H1 (cell line): Measurements from ENCODE around the gene KIAA0040. TPM values are rescaled to one million over a fixed set of nuclear protein-coding genes. Genes with fewer than 3 reads are reported as not detected.

ENCODE experiments used
- CTCF ChIA-PET: fragments of 300-600 bp; sonication (Branson Sonifier 250); formaldehyde crosslinking; loops from one replicate; lab custom pipeline; 2021; ENCODE audit not compliant: partially characterized antibody; lab: Charles Lee
- POLR2A ChIA-PET: fragments of 300-600 bp; sonication (Branson Sonifier 250); formaldehyde crosslinking; loops from one replicate; lab custom pipeline; 2021; ENCODE audit warnings: inconsistent platforms; ENCODE audit not compliant: partially characterized antibody; lab: Charles Lee
- DNase-seq, 2 experiments: peaks; one replicate each; pipeline versions ENCODE4 v3.0.0 to v3.0.0-alpha.2; 2010 to 2022; ENCODE audit warnings: low spot score in 2 of 2, low read depth in 1 of 2, mixed read lengths in 1 of 2
- FAIRE-seq: peaks from 2 replicates; lab custom pipeline; 2011; peaks lifted over from hg19 to GRCh38; lab: Jason Lieb, UNC
- H2AFZ ChIP-seq: 2 replicates; pipeline ENCODE4 v1.8.1; 2012; ENCODE audit warnings: low read length, inconsistent platforms
- H2AK5ac ChIP-seq: 2 replicates; pipeline ENCODE4 v1.6.1; 2013; ENCODE audit warnings: low read depth, low read length
- H2BK120ac ChIP-seq: replicated peaks from 2 replicates; pipeline ENCODE3; 2013; ENCODE audit warnings: low read depth, low read length, inconsistent platforms
- H2BK12ac ChIP-seq: 2 replicates; pipeline ENCODE4 v1.6.1; 2013; ENCODE audit warnings: low read depth, low read length
- H2BK15ac ChIP-seq: 2 replicates; pipeline ENCODE4 v1.6.1; 2013; ENCODE audit warnings: low read length
- H2BK20ac ChIP-seq: 2 replicates; pipeline ENCODE4 v1.6.1; 2013; ENCODE audit warnings: low read length
- H2BK5ac ChIP-seq: 2 replicates; pipeline ENCODE4 v1.6.1; 2013; ENCODE audit warnings: low read depth, low read length
- H3K14ac ChIP-seq: 2 replicates; pipeline ENCODE4 v1.6.1; 2013; ENCODE audit warnings: inconsistent platforms; ENCODE audit not compliant: insufficient read length
- H3K18ac ChIP-seq: 2 replicates; pipeline ENCODE4 v1.6.1; 2013; ENCODE audit warnings: low read length; ENCODE audit errors: extremely low read depth
- H3K23ac ChIP-seq: 2 replicates; pipeline ENCODE4 v1.6.1; 2013; ENCODE audit warnings: inconsistent platforms; ENCODE audit not compliant: insufficient read length
- H3K23me2 ChIP-seq: 2 replicates; pipeline ENCODE4 v1.6.1; 2013; ENCODE audit warnings: low read depth, low read length
- H3K27ac ChIP-seq: 2 replicates; pipeline ENCODE4 v1.6.1; 2011; ENCODE audit warnings: low read depth, low read length, inconsistent platforms
- H3K27me3 ChIP-seq, 4 experiments: replicated peaks in 1 of 4; 1 replicate in 1 of 4; 2 replicates in 3 of 4; pipeline versions ENCODE4 v1.6.1 to v1.8.1; 2011 to 2013; ENCODE audit warnings: low read length in 3 of 4, mild to moderate bottlenecking in 3 of 4, inconsistent platforms in 2 of 4, mixed read lengths in 2 of 4, moderate library complexity in 1 of 4; ENCODE audit not compliant: control insufficient read depth in 3 of 4, insufficient read depth in 3 of 4; ENCODE audit errors: extremely low read depth in 1 of 4
- H3K36me3 ChIP-seq, 4 experiments: 2 replicates each; pipeline versions ENCODE4 v1.6.1 to v1.8.1; 2011 to 2013; ENCODE audit warnings: mild to moderate bottlenecking in 4 of 4, low read length in 3 of 4, moderate library complexity in 2 of 4, control low read depth in 1 of 4, inconsistent platforms in 1 of 4; ENCODE audit not compliant: insufficient read depth in 4 of 4, control insufficient read depth in 2 of 4
- H3K4ac ChIP-seq: replicated peaks from 2 replicates; pipeline ENCODE3; 2013; ENCODE audit warnings: low read length, low read depth, mixed read lengths, inconsistent platforms; ENCODE audit not compliant: insufficient read length
- H3K4me1 ChIP-seq, 4 experiments: replicated peaks in 1 of 4; 1 replicate in 1 of 4; 2 replicates in 3 of 4; pipeline versions ENCODE4 v1.6.1 to v1.8.1; 2011 to 2013; ENCODE audit warnings: low read length in 3 of 4, inconsistent platforms in 2 of 4, mixed read lengths in 1 of 4; ENCODE audit not compliant: insufficient read depth in 4 of 4, control insufficient read depth in 3 of 4
- H3K4me2 ChIP-seq, 2 experiments: 2 replicates each; pipeline versions ENCODE4 v1.6.1 to v1.8.1; 2011 to 2013; ENCODE audit warnings: low read depth in 2 of 2, low read length in 2 of 2, control low read depth in 1 of 2, inconsistent platforms in 1 of 2, mild to moderate bottlenecking in 1 of 2; ENCODE audit not compliant: insufficient read depth in 1 of 2
- H3K4me3 ChIP-seq, 4 experiments: fragments of 200-600, 300-600 bp in 1 of 4; sonication (generic), shearing (Covaris generic), sonication (Bioruptor Twin) in 1 of 4; 2 replicates each; pipeline versions ENCODE4 v1.5.1 to v1.8.1; 2011 to 2016; ENCODE audit warnings: low read length in 4 of 4, low read depth in 3 of 4, control low read depth in 2 of 4, inconsistent platforms in 2 of 4, mild to moderate bottlenecking in 2 of 4, mixed read lengths in 1 of 4, moderate library complexity in 1 of 4; ENCODE audit not compliant: insufficient read depth in 2 of 4; ENCODE audit errors: extremely low read depth in 1 of 4
- H3K56ac ChIP-seq: replicated peaks from 2 replicates; pipeline ENCODE3; 2013; ENCODE audit warnings: low read depth, mild to moderate bottlenecking, mixed read lengths, low read length, inconsistent platforms; ENCODE audit not compliant: insufficient read length
- H3K79me1 ChIP-seq: 2 replicates; pipeline ENCODE4 v1.6.1; 2013; ENCODE audit warnings: low read depth, low read length, control low read depth
- H3K79me2 ChIP-seq, 2 experiments: 2 replicates each; pipeline versions ENCODE4 v1.6.1 to v1.8.1; 2012 to 2013; ENCODE audit warnings: low read length in 2 of 2, mild to moderate bottlenecking in 2 of 2, inconsistent platforms in 1 of 2; ENCODE audit not compliant: insufficient read depth in 2 of 2, control insufficient read depth in 1 of 2
- H3K9ac ChIP-seq, 4 experiments: replicated peaks in 1 of 4; 1 replicate in 1 of 4; 2 replicates in 3 of 4; pipeline versions ENCODE4 v1.6.1 to v1.8.1; 2011 to 2013; ENCODE audit warnings: low read depth in 3 of 4, low read length in 3 of 4, control low read depth in 2 of 4, mild to moderate bottlenecking in 2 of 4, moderate library complexity in 2 of 4, inconsistent platforms in 1 of 4; ENCODE audit errors: extremely low read depth in 1 of 4
- H3K9me3 ChIP-seq, 2 experiments: 2 replicates each; pipeline versions ENCODE4 v1.6.1 to v1.8.1; 2012 to 2013; ENCODE audit warnings: mild to moderate bottlenecking in 2 of 2, moderate library complexity in 2 of 2, control low read depth in 1 of 2, inconsistent platforms in 1 of 2, low read depth in 1 of 2, low read length in 1 of 2, mixed read lengths in 1 of 2; ENCODE audit not compliant: insufficient read depth in 2 of 2
- H4K20me1 ChIP-seq, 2 experiments: replicated peaks in 1 of 2; 2 replicates each; pipeline versions ENCODE3 to v1.8.1; 2011 to 2013; ENCODE audit warnings: inconsistent platforms in 2 of 2, low read length in 2 of 2, mild to moderate bottlenecking in 1 of 2; ENCODE audit not compliant: insufficient read depth in 2 of 2, control insufficient read depth in 1 of 2
- H4K5ac ChIP-seq: 2 replicates; pipeline ENCODE4 v1.6.1; 2013; ENCODE audit warnings: low read length, low read depth, mixed read lengths, inconsistent platforms; ENCODE audit not compliant: insufficient read length
- H4K8ac ChIP-seq: 2 replicates; pipeline ENCODE4 v1.8.0; 2013; ENCODE audit warnings: mild to moderate bottlenecking, moderate library complexity, low read length, inconsistent platforms; ENCODE audit not compliant: insufficient read depth; ENCODE audit errors: extremely low read depth
- H4K91ac ChIP-seq: replicated peaks from 2 replicates; pipeline ENCODE3; 2013; ENCODE audit warnings: low read length, mixed read lengths, inconsistent platforms; ENCODE audit not compliant: insufficient read length
- ASH2L ChIP-seq: fragments of 200-600, 300-600 bp; sonication (generic); IDR thresholded peaks from one replicate; pipeline ENCODE4 v1.7.1; 2017; ENCODE audit warnings: low read length
- BACH1 ChIP-seq: IDR thresholded peaks from 2 replicates; pipeline ENCODE4 v1.6.1; 2012; ENCODE audit warnings: low read length, improper control_type of control experiment
- BCL11A ChIP-seq, 2 experiments: IDR thresholded peaks; one replicate each; pipeline ENCODE4 v1.6.1; 2011; ENCODE audit warnings: low read depth in 2 of 2, low read length in 2 of 2, mild to moderate bottlenecking in 2 of 2
- CBX8 ChIP-seq: fragments of 300-800, 300-1000 bp; sonication (generic); IDR thresholded peaks from 2 replicates; pipeline ENCODE4 v1.7.1; 2016; ENCODE audit warnings: low read depth, low read length, borderline replicate concordance
- CHD1 ChIP-seq: IDR thresholded peaks from 2 replicates; pipeline ENCODE4 v1.6.1; 2012; ENCODE audit warnings: low read depth, low read length, improper control_type of control experiment
- CTBP2 ChIP-seq: IDR thresholded peaks from 2 replicates; pipeline ENCODE4 v1.7.0; 2011; ENCODE audit warnings: borderline replicate concordance, mild to moderate bottlenecking, moderate library complexity, mixed read lengths, low read length; ENCODE audit not compliant: insufficient read depth, insufficient read length
- NANOG ChIP-seq: IDR thresholded peaks from 2 replicates; pipeline ENCODE4 v1.6.1; 2011; ENCODE audit warnings: low read length, low read depth, mild to moderate bottlenecking, inconsistent platforms; ENCODE audit not compliant: insufficient read depth, poor library complexity, severe bottlenecking
- RNF2 ChIP-seq: fragments of 200-900, 300-1000 bp; sonication (generic); IDR thresholded peaks from 2 replicates; pipeline ENCODE4 v1.7.1; 2016; ENCODE audit warnings: borderline replicate concordance, low read depth, mild to moderate bottlenecking, antibody characterized with exemption, low read length; ENCODE audit not compliant: poor library complexity, severe bottlenecking; ENCODE audit errors: missing control alignments
- SIX5 ChIP-seq: IDR thresholded peaks from 2 replicates; pipeline ENCODE4 v1.6.1; 2011; ENCODE audit warnings: mild to moderate bottlenecking, low read depth, low read length
- SP1 ChIP-seq: IDR thresholded peaks from 2 replicates; pipeline ENCODE4 v1.6.1; 2011; ENCODE audit warnings: low read depth, low read length
- SUZ12 ChIP-seq: fragments of 200-600 bp; sonication (generic); IDR thresholded peaks from 2 replicates; pipeline ENCODE4 v1.6.1; 2012; ENCODE audit warnings: mild to moderate bottlenecking, inconsistent platforms, low read length, moderate library complexity, mixed read lengths
- ZNF274 ChIP-seq: IDR thresholded peaks from 2 replicates; pipeline ENCODE4 v1.7.0; 2012; ENCODE audit warnings: low read length, borderline replicate concordance; ENCODE audit errors: extremely low read depth
- WGBS, 2 experiments: shearing (Covaris generic) in 1 of 2; methylation state at CpG; one replicate each; pipeline versions ENCODE4 v1.1.6 to v1.1.7; 2013 to 2015; ENCODE audit warnings: low lambda C conversion rate in 2 of 2, mixed read lengths in 2 of 2, inconsistent platforms in 1 of 2, low coverage in 1 of 2, missing lambda C conversion rate in 1 of 2; ENCODE audit not compliant: insufficient replicate concordance in 2 of 2, insufficient coverage in 1 of 2, insufficient read length in 1 of 2; ENCODE audit errors: extremely low coverage in 1 of 2, missing lambda C conversion rate in 1 of 2; 5-methylcytosine and 5-hydroxymethylcytosine counted together
- polyA plus RNA-seq, 7 experiments: library from polyadenylated mRNA; depleted of rRNA in 3 of 7; stranded (reverse) in 5 of 7; unstranded in 2 of 7; fragments of >200 nt in 5 of 7; fragments of 200-250 nt in 2 of 7; gene quantifications; 1 replicate in 5 of 7; 2 replicates in 1 of 7; 4 replicates in 1 of 7; pipeline versions ENCODE4 v1.2.1 to v1.2.3, GENCODE V29; 2011 to 2013; ENCODE audit warnings: missing spikeins in 2 of 7, mixed read lengths in 2 of 7
- total RNA-seq: library from RNA; stranded (reverse); fragmentation: NEBNext Ultra II Directional; extraction: Animal tissue kit (Norgen Biotek cat#: 25700); gene quantifications from 2 replicates; pipeline ENCODE4 v1.2.1, GENCODE V29; 2021

KIAA0040 gene
- total and polyA plus RNA-seq, 2 of the 8 experiments (the other 6 are each of a cell fraction or from before 2014, with no cell fraction given), result 11.0 to 14.1 TPM

DNA sequence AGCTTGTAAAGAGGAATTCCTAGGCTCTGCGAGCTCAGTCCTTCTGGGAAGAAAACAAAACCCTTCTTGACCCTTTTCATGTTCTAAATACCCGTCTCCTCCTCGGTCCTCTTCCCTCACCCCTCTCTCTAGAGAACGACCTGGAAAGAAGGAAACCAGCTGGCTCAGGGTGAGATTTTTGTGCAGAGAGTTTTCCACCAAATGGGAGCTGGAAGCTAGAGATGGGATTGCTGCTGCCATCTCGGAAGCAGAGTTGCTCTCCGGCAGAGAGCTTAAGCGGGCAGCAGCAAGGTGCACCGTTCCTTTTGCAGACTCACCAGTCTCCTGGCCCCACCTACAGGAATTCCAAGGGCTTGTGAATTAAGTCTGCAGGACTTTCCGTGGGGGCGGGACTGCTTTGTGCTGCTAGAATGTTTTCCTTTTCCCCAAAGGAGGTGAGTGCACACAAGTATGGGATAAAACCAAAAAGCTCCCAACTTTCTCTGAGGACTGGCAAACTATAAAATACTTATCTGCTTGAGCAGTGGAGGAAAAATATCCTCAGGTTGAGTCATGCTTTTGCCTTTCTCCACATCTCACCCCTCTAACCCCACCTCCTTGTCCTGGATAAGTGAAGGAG lies 29.1 kb upstream of the KIAA0040 start:
- no peaks in the 10 kb centered on the region for H3K9me3 ChIP-seq
- no peak overlapping the region for H4K5ac ChIP-seq
- no peak overlapping the region for H3K9ac ChIP-seq
- no peaks in the 10 kb centered on the region for H3K36me3 ChIP-seq
- H4K91ac ChIP-seq, result peak overlapping the region; percentile 31
- 33% methylated on average over 10 of the region's 10 CpGs; no CpG with 5 or more reads in 1 of the 2 experiments for WGBS, 2 experiments
- peak overlapping the region; percentile 94; the same call in 1 of the 2 replicates for H2BK20ac ChIP-seq
- H2BK15ac ChIP-seq, result peak overlapping the region; percentile 84; the same call in 1 of the 2 replicates
- H3K14ac ChIP-seq, result no peak overlapping the region
- no peaks in the 10 kb centered on the region for H3K79me2 ChIP-seq
- H3K23me2 ChIP-seq, result no peaks in the 10 kb centered on the region; the same call in 1 of the 2 replicates
- CTCF ChIA-PET, result interaction anchor here (0.6 to 4.3 kb wide), 22 partner anchors 21 to 192 kb away, joined by 3 to 43 read pairs (median 3); no protein-coding TSS in a partner anchor
- no peaks in the 10 kb centered on the region for H3K79me1 ChIP-seq
- no peak overlapping the region for H3K23ac ChIP-seq
- peak; percentile 21 to 57 for DNase-seq
- H2BK5ac ChIP-seq, result peak overlapping the region; percentile 86; the same call in 1 of the 2 replicates
- H3K4me1 ChIP-seq, result peaks cover 2 to 12% (median 6%) of the 10 kb centered on the region in 4 experiments
- H3K4me3 ChIP-seq, result peak overlapping the region in 1 of 4 experiments; percentile 3; a peak in 1 of 8 replicates
- no peak overlapping the region for H2BK120ac ChIP-seq
- peak overlapping the region; percentile 72 for H3K18ac ChIP-seq
- H3K4me2 ChIP-seq, result peak overlapping the region; percentile 3 to 34; a peak in 3 of 4 replicates
- H2AFZ ChIP-seq, result peak overlapping the region; percentile 95
- H3K4ac ChIP-seq, result no peak overlapping the region
- POLR2A ChIA-PET, result interaction anchor here (0.6 kb wide), 1 partner anchor 45 kb away, joined by 3 read pairs; no protein-coding TSS in a partner anchor
- H3K56ac ChIP-seq, result no peak overlapping the region
- no peak overlapping the region for H3K27ac ChIP-seq
- H3K27me3 ChIP-seq, result no peaks in the 10 kb centered on the region; a peak in 1 of 7 replicates
- peak overlapping the region; percentile 60 for H2BK12ac ChIP-seq
- no peaks in the 10 kb centered on the region for H4K20me1 ChIP-seq
- no peak overlapping the region for H2AK5ac ChIP-seq
- no peak overlapping the region for H4K8ac ChIP-seq
- FAIRE-seq, result peak; percentile 45
- TF ChIP-seq BCL11A (IDR thresholded peaks at IDR 0.05; ENCODE audit: low read depth in 2 of 2, low read length in 2 of 2), result no peak
- TF ChIP-seq SUZ12, result no peak
- TF ChIP-seq CBX8, result no peak
- TF ChIP-seq CTBP2, result no peak
- no peak for TF ChIP-seq NANOG
- TF ChIP-seq CHD1, result no peak
- TF ChIP-seq BACH1, result 0 out of 2 replicates have a peak, but pooled peaks have one; percentile 7
- no peak for TF ChIP-seq RNF2
- no peak for TF ChIP-seq ASH2L
- no peak for TF ChIP-seq SIX5
- TF ChIP-seq ZNF274, result no peak
- TF ChIP-seq SP1, result no peak
